ENCODE data around the gene EZR. TPM values are rescaled to one million over a fixed set of nuclear protein-coding genes. Genes with fewer than 3 reads are reported as not detected.

The EZR gene
- total RNA-seq, 1 donor from 2014 or later: 260 TPM

DNA sequence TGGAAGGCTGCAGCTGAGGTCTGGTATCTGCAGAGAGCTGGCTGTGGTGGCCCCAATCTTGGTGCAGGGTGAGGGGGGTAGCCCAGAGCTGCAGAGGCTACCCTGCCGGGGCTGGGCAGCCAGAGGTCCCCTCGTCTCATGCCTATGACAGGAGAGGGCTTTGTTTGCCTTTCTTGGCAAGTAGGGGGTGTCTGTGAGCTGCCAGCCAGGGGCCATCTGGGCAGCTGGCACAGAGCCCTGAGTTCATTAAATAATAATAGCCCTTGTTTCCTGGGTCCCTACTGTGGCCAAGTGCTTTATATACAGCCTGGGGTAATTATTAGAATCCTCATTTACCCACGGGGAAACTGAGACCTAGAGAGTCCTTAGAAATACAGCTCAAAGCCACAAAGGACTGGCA lies 66.6 kb downstream of the EZR start:
- H3K27ac ChIP-seq: no peak overlapping the region
- no peaks in the 10 kb centered on the region for H3K27me3 ChIP-seq
- TF ChIP-seq, protein P1, sequence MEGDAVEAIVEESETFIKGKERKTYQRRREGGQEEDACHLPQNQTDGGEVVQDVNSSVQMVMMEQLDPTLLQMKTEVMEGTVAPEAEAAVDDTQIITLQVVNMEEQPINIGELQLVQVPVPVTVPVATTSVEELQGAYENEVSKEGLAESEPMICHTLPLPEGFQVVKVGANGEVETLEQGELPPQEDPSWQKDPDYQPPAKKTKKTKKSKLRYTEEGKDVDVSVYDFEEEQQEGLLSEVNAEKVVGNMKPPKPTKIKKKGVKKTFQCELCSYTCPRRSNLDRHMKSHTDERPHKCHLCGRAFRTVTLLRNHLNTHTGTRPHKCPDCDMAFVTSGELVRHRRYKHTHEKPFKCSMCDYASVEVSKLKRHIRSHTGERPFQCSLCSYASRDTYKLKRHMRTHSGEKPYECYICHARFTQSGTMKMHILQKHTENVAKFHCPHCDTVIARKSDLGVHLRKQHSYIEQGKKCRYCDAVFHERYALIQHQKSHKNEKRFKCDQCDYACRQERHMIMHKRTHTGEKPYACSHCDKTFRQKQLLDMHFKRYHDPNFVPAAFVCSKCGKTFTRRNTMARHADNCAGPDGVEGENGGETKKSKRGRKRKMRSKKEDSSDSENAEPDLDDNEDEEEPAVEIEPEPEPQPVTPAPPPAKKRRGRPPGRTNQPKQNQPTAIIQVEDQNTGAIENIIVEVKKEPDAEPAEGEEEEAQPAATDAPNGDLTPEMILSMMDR (IDR thresholded peaks at IDR 0.05): peak; percentile 10
- intact Hi-C loops (cut with DNase I): no loop called here
- H3K9me3 ChIP-seq: no peaks in the 10 kb centered on the region
- ATAC-seq: no peak
- H3K4me3 ChIP-seq: no peak overlapping the region
- DNase-seq: no peak
- H3K4me1 ChIP-seq: no peaks in the 10 kb centered on the region
- H3K36me3 ChIP-seq: no peaks in the 10 kb centered on the region

DNA sequence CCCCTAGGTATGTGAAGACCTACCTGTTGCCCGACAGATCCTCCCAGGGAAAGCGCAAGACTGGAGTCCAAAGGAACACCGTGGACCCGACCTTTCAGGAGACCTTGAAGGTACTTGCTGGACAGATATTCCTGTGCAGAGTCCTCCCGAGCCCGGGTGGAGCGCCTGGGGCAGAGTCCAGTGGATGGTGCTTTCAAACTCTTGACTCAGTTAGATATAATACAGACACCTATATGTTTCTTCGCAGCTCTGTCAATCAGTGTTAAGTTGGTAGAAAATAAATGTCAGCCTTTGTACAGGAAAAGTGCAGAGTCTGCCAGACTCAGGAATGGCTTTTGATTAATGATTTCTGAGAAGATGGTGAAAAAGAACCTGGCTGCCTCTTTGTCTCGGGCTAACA lies 67.2 kb downstream of the EZR start:
- Histone ChIP-seq H3K27ac (no peak overlapping the region), H3K27me3 (no peaks in the 10 kb centered on the region), H3K36me3 (no peaks in the 10 kb centered on the region), H3K4me3 (no peak overlapping the region), H3K9me3 (no peaks in the 10 kb centered on the region), H3K4me1 (no peaks in the 10 kb centered on the region)
- DNase-seq (no peak), ATAC-seq (no peak)
- TF ChIP-seq, protein P1 (IDR thresholded peaks at IDR 0.05): no peak
- intact Hi-C loops (cut with DNase I): no loop called here

DNA sequence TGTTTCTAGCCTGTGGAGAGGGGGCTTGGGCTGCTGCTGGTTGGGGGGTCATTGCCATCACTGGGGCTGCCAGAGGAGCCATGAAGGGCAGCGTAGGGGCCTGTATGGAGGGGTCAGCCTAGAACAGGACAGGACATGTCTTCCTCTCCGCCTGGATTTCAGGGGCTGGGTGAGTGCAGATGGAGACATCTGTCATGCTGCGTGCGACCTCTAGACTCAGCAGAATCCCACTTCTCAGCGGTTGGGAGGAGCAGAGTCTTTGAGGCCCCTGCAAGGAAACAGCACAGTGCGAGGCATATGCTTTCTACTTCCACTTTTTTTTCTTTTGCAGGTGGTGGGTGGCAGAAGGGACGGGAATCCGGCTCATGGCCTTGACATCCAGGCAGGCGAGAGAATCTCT lies 67.9 kb downstream of the EZR start:
- no peaks in the 10 kb centered on the region for H3K36me3 ChIP-seq
- no peak for DNase-seq
- H3K27ac ChIP-seq: no peak overlapping the region
- ATAC-seq: no peak
- TF ChIP-seq, protein P1 (IDR thresholded peaks at IDR 0.05): no peak
- H3K27me3 ChIP-seq: no peaks in the 10 kb centered on the region
- no peaks in the 10 kb centered on the region for H3K4me1 ChIP-seq
- no peaks in the 10 kb centered on the region for H3K9me3 ChIP-seq
- intact Hi-C loops (cut with DNase I): no loop called here
- H3K4me3 ChIP-seq: no peak overlapping the region

DNA sequence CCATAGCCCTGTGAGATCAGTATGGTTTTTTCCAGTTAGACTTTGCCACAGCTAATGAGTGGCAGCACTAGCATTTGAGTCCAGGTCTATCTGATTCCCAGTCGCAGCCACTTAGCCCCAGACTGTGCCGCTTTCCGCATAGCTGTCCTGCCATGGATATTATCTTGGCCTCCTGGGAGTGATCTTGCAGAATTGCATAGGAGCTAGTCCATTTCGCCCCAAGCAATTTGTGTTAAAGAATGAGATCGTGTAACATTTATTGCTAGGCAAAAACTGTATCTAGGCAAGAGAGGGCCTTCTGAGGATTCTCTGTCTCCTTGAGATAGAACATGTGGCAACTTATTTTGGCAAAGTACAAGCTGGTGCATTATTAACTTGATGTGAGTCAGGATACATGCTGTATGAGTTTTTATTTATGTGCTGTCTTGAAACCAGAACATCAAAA lies 74.2 kb downstream of the EZR start:
- H3K36me3 ChIP-seq: peaks cover 6% of the 10 kb centered on the region
- H3K4me1 ChIP-seq: no peaks in the 10 kb centered on the region
- intact Hi-C loops (cut with DNase I): no loop called here
- no peaks in the 10 kb centered on the region for H3K27me3 ChIP-seq
- no peak overlapping the region for H3K4me3 ChIP-seq
- TF ChIP-seq, protein P1 (IDR thresholded peaks at IDR 0.05): no peak
- no peaks in the 10 kb centered on the region for H3K9me3 ChIP-seq
- no peak overlapping the region for H3K27ac ChIP-seq
- ATAC-seq (no peak), DNase-seq (no peak)

DNA sequence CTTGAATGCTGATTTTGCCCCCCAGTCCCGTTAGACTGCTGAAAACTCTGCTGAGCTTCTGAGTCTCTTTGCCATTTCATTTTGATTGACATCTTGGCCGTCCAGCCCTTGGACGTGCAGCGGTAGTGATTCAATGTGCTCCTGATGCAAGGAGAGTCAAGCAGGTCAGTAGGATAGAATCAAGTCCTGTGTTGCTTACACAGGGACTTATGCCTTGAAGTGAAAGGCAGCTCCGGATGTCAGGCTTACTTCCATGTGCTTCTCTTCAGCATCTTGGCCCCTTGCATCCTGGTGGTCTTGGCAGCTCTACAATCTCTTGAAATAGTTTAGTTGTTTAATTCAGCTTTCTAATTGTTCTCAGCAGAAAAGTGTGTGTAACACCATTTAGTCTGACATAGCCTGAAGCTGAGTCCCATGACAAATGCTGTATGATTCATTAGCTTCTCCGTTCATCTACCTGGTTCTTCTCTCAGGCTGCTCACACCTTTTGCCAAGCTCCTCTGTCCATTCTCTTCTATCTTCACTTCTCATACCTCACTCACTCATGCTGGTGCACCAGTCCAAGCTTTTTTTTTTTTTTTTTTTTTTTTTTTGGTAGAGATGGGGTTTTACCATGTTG lies 76.0 kb downstream of the EZR start:
- no peak overlapping the region for H3K27ac ChIP-seq
- H3K27me3 ChIP-seq: no peaks in the 10 kb centered on the region
- peaks cover 9% of the 10 kb centered on the region for H3K9me3 ChIP-seq
- no peak overlapping the region for H3K4me3 ChIP-seq
- DNase-seq (no peak), ATAC-seq (no peak)
- intact Hi-C loops (cut with DNase I): no loop called here
- TF ChIP-seq, protein P1 (IDR thresholded peaks at IDR 0.05): no peak
- H3K4me1 ChIP-seq: no peaks in the 10 kb centered on the region
- peaks cover 6% of the 10 kb centered on the region for H3K36me3 ChIP-seq

DNA sequence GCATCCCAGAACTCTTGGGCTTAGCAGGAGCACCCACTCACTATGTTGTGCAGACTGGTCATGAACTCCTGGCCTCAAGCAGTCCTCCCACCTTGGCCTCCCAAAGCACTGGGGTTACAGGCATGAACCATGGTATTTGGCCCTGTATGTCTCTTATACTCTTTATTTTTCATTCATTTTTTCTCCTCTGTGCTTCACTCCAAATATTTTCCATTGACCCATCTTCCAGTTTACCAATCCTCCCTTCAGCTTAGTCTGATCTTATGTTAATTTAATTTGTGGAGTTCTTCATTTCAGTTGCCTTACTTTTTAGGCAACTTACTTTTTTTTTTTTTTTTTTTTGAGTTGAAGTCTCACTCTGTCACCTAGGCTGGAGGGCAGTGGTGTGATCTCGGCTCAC lies 79.5 kb downstream of the EZR start:
- Histone ChIP-seq H3K4me1 (no peaks in the 10 kb centered on the region), H3K27me3 (no peaks in the 10 kb centered on the region), H3K4me3 (no peak overlapping the region), H3K9me3 (peaks cover 9% of the 10 kb centered on the region), H3K27ac (no peak overlapping the region), H3K36me3 (no peaks in the 10 kb centered on the region)
- TF ChIP-seq, protein P1 (IDR thresholded peaks at IDR 0.05): no peak
- no peak for ATAC-seq
- no peak for DNase-seq
- intact Hi-C loops (cut with DNase I): no loop called here

All from upper lobe of right lung (tissue), 1 donor.